Nephron progenitor cell (in vitro differentiated cells): ENCODE results near the gene SLC22A4.

Source experiments
- DNase-seq: peaks from one replicate; pipeline ENCODE4 v3.0.0; 2021
- H3K27ac Mint-ChIP-seq: 2 replicates; pipeline ENCODE4 v1.8.0; 2021; ENCODE audit warnings: mild to moderate bottlenecking, moderate library complexity, mixed read lengths
- H3K27me3 Mint-ChIP-seq: 2 replicates; pipeline ENCODE4 v1.8.0; 2021; ENCODE audit warnings: mild to moderate bottlenecking, low read depth, mixed read lengths; ENCODE audit not compliant: poor library complexity
- H3K36me3 Mint-ChIP-seq: 2 replicates; pipeline ENCODE4 v1.8.0; 2021; ENCODE audit warnings: low read depth, mixed read lengths
- H3K4me1 Mint-ChIP-seq: 2 replicates; pipeline ENCODE4 v1.8.0; 2021; ENCODE audit warnings: mixed read lengths
- H3K4me3 Mint-ChIP-seq: 2 replicates; pipeline ENCODE4 v1.8.0; 2021; ENCODE audit warnings: mild to moderate bottlenecking, moderate library complexity, mixed read lengths
- H3K9me3 Mint-ChIP-seq: 2 replicates; pipeline ENCODE4 v1.8.0; 2021; ENCODE audit warnings: mild to moderate bottlenecking, moderate library complexity, mixed read lengths
- TF ChIP-seq, protein P1 (sequence below): fragments of 200-600 bp; sonication (generic); IDR thresholded peaks from 2 replicates; pipeline ENCODE4 v1.5.0; 2021; ENCODE audit warnings: antibody characterized with exemption

Gene SLC22A4

GRCh38 chr5:132293992-132294727 lies at the start of gene SLC22A4:
Gene SLC22A4, plus strand, starts transcription at chr5:132294394. Its CDS starts 223 bp downstream, at chr5:132294617.
- Mint-ChIP-seq H3K36me3 (no peaks in the 10 kb centered on the region), H3K27ac (peak within 1 kb of the TSS; percentile 99), H3K4me1 (peaks cover 32% of the 10 kb centered on the region), H3K27me3 (peaks cover 34% of the 10 kb centered on the region), H3K4me3 (peak within 1 kb of the TSS; percentile 88), H3K9me3 (no peaks in the 10 kb centered on the region)
- DNase-seq, result peak; percentile 90
- TF ChIP-seq, protein P1, sequence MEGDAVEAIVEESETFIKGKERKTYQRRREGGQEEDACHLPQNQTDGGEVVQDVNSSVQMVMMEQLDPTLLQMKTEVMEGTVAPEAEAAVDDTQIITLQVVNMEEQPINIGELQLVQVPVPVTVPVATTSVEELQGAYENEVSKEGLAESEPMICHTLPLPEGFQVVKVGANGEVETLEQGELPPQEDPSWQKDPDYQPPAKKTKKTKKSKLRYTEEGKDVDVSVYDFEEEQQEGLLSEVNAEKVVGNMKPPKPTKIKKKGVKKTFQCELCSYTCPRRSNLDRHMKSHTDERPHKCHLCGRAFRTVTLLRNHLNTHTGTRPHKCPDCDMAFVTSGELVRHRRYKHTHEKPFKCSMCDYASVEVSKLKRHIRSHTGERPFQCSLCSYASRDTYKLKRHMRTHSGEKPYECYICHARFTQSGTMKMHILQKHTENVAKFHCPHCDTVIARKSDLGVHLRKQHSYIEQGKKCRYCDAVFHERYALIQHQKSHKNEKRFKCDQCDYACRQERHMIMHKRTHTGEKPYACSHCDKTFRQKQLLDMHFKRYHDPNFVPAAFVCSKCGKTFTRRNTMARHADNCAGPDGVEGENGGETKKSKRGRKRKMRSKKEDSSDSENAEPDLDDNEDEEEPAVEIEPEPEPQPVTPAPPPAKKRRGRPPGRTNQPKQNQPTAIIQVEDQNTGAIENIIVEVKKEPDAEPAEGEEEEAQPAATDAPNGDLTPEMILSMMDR, result no peak

GRCh38 chr5:132245593-132245992 lies 48.6 kb upstream of the SLC22A4 start:
- TF ChIP-seq, protein P1, result no peak
- Mint-ChIP-seq H3K27ac (no peak overlapping the region), H3K4me1 (peaks cover 1% of the 10 kb centered on the region), H3K9me3 (peaks cover 52% of the 10 kb centered on the region), H3K36me3 (peaks cover 17% of the 10 kb centered on the region), H3K4me3 (no peak overlapping the region), H3K27me3 (peaks cover 14% of the 10 kb centered on the region)
- no peak for DNase-seq

DNA sequence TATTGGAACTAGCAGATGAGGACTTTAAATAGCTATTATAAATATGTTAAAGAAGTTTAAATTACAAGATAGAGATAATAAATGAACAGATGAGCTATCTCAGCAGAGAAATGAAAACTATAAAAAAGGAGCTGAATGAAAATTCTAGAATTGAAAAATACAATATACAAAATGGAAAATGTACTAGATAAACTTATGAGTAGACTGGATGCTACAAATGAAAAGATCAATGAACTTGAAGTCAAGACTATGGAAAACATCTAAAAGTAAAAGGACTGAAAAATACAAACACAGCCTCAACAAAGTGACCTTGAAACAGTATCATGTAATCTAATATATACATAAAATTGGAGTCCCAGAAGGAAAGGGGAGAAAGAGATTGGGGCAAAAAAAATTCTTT lies 47.4 kb upstream of the SLC22A4 start:
- TF ChIP-seq, protein P1, result no peak
- Mint-ChIP-seq H3K27ac (no peak overlapping the region), H3K4me1 (peaks cover 5% of the 10 kb centered on the region), H3K4me3 (no peak overlapping the region), H3K27me3 (peaks cover 14% of the 10 kb centered on the region), H3K9me3 (peaks cover 52% of the 10 kb centered on the region), H3K36me3 (peaks cover 17% of the 10 kb centered on the region)
- DNase-seq, result no peak

- H3K27ac Mint-ChIP-seq, result no peak overlapping the region
- peaks cover 20% of the 10 kb centered on the region for H3K9me3 Mint-ChIP-seq
- H3K4me3 Mint-ChIP-seq, result no peak overlapping the region
- peaks cover 5% of the 10 kb centered on the region for H3K4me1 Mint-ChIP-seq
- TF ChIP-seq, protein P1, result no peak
- peaks cover 7% of the 10 kb centered on the region for H3K36me3 Mint-ChIP-seq
- peaks cover 9% of the 10 kb centered on the region for H3K27me3 Mint-ChIP-seq
- no peak for DNase-seq
Observed at GRCh38 chr5:132250547-132250946, 43.6 kb upstream of the SLC22A4 start.

DNA sequence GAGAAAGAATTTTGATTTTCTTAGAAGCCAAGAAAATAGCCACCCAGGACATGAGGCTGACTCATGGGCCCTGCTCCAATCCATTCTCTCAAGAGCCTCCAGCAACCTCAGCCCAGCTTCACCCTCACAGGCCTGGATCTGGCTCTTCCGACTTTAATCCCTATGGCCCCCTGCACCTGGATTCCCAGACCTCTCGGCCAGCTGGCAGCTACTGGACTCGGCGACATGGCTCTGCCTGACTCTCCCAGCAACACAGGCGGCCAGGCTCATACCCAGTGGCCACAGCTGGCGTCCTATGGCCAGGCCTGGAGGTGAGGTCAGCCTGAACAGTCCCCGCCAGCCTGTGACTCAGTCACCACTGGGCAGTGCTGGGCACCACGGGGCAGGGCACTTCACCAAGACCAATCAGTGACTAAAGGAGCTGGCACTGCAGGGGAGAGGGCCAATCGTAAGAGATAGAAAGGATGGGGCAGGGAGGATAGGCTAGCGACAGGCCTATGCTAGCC lies 42.9 kb upstream of the SLC22A4 start:
- H3K36me3 Mint-ChIP-seq, result peaks cover 7% of the 10 kb centered on the region
- H3K4me1 Mint-ChIP-seq, result peaks cover 6% of the 10 kb centered on the region
- H3K4me3 Mint-ChIP-seq, result no peak overlapping the region
- no peak for DNase-seq
- H3K9me3 Mint-ChIP-seq, result peaks cover 13% of the 10 kb centered on the region
- TF ChIP-seq, protein P1, result no peak
- H3K27me3 Mint-ChIP-seq, result peaks cover 8% of the 10 kb centered on the region
- no peak overlapping the region for H3K27ac Mint-ChIP-seq

DNA sequence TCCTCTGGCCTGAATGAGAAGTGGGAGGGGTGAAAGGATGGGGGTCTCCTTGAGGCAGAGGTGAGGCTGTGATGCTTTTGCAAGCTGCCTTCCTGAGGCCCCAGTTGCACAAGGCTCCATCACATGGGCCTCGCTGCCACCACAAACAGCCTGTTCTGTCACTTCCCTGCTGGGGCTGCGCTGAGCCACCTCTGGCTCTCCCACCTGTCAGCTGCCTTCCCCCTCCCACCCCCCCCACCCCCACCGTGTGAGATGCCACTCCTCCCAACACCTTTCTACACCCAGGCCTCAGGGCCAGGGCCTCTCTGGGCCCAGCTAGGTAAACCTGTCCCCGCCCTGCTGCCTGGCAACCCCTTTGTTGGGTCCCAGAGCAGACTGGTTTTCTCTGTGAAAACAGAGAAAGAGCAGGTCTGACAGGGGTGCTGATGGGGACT lies 41.2 kb upstream of the SLC22A4 start:
- H3K4me3 Mint-ChIP-seq, result no peak overlapping the region
- peaks cover 13% of the 10 kb centered on the region for H3K4me1 Mint-ChIP-seq
- H3K27me3 Mint-ChIP-seq, result peaks cover 11% of the 10 kb centered on the region
- DNase-seq, result no peak
- no peaks in the 10 kb centered on the region for H3K9me3 Mint-ChIP-seq
- no peak overlapping the region for H3K27ac Mint-ChIP-seq
- TF ChIP-seq, protein P1, result no peak
- no peaks in the 10 kb centered on the region for H3K36me3 Mint-ChIP-seq
